Transverse colon (tissue), 4 donors: Measurements from ENCODE around the gene ACTA2.

Experiments used
- EP300 ChIP-seq: sonication (generic); formaldehyde crosslinking; IDR thresholded peaks from one replicate; pipeline ENCODE4 v1.6.1; 2017; ENCODE audit warnings: antibody characterized with exemption, low read depth
- POLR2A ChIP-seq: fragments of 450-650 bp; IDR thresholded peaks from one replicate; pipeline ENCODE4 v1.6.1; 2016; ENCODE audit warnings: antibody characterized with exemption, mild to moderate bottlenecking, moderate library complexity
- POLR2AphosphoS5 ChIP-seq, 3 donors: sonication (generic); formaldehyde crosslinking; IDR thresholded peaks; one replicate each; pipeline ENCODE4 v1.6.1; 2016; ENCODE audit warnings: antibody characterized with exemption in 3 of 3
- TF ChIP-seq, protein P1 (sequence below), 5 experiments: fragments of 200-600 bp in 3 of 5; fragments of 450-650 bp in 2 of 5; sonication (generic) in 3 of 5; IDR thresholded peaks; 1 replicate in 2 of 5; 2 replicates in 3 of 5; pipeline ENCODE4 v1.5.1; 2016 to 2017; ENCODE audit warnings: antibody characterized with exemption in 5 of 5, inconsistent platforms in 3 of 5, mild to moderate bottlenecking in 2 of 5, moderate library complexity in 1 of 5

DNA sequence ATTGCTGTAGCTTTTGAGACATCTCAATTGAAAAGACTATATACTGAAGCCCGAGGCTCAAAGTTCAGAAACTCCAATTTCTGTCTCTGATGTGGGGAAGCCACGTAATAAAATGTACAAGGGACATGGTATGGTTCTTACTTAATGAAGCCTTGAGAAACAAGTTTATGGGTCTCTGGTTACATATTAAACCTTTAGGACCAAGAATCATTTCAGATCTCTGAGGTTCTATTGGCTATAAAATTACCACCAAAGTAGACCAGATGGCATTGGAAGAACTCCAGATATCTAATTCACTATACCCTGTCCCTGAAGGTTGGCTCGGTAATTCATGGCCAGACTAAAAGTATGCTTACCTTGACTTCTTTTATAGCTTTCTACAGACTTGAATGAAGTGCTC, 48.9 kb downstream of the ACTA2 start:
- TF ChIP-seq, protein P1, sequence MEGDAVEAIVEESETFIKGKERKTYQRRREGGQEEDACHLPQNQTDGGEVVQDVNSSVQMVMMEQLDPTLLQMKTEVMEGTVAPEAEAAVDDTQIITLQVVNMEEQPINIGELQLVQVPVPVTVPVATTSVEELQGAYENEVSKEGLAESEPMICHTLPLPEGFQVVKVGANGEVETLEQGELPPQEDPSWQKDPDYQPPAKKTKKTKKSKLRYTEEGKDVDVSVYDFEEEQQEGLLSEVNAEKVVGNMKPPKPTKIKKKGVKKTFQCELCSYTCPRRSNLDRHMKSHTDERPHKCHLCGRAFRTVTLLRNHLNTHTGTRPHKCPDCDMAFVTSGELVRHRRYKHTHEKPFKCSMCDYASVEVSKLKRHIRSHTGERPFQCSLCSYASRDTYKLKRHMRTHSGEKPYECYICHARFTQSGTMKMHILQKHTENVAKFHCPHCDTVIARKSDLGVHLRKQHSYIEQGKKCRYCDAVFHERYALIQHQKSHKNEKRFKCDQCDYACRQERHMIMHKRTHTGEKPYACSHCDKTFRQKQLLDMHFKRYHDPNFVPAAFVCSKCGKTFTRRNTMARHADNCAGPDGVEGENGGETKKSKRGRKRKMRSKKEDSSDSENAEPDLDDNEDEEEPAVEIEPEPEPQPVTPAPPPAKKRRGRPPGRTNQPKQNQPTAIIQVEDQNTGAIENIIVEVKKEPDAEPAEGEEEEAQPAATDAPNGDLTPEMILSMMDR (IDR thresholded peaks at IDR 0.05) = no peak
- TF ChIP-seq EP300 = no peak
- no peak for TF ChIP-seq POLR2A
- peak in 2 of 3 donors; percentile 26 to 61 for TF ChIP-seq POLR2AphosphoS5 (IDR thresholded peaks at IDR 0.05)
